ENCODE data around the gene MRPL51.

GRCh38 chr12:6527711-6528110 is 34.6 kb upstream of the MRPL51 start:
- TF ChIP-seq CEBPB (IDR thresholded peaks at IDR 0.05) (no peak), TAF1 (IDR thresholded peaks at IDR 0.05; ENCODE audit: low read depth) (no peak), FOXM1 (IDR thresholded peaks at IDR 0.05; ENCODE audit: borderline replicate concordance, low read depth) (no peak), YY1 (IDR thresholded peaks at IDR 0.05; ENCODE audit: low read depth) (no peak), MAX (IDR thresholded peaks at IDR 0.05) (no peak), CREB1 (IDR thresholded peaks at IDR 0.05; ENCODE audit: low read depth) (no peak), NFIC (IDR thresholded peaks at IDR 0.05) (no peak), TCF12 (IDR thresholded peaks at IDR 0.05; ENCODE audit: low read depth) (no peak), EP300 (IDR thresholded peaks at IDR 0.05; ENCODE audit: borderline replicate concordance) (no peak)
- TF ChIP-seq, protein P1, sequence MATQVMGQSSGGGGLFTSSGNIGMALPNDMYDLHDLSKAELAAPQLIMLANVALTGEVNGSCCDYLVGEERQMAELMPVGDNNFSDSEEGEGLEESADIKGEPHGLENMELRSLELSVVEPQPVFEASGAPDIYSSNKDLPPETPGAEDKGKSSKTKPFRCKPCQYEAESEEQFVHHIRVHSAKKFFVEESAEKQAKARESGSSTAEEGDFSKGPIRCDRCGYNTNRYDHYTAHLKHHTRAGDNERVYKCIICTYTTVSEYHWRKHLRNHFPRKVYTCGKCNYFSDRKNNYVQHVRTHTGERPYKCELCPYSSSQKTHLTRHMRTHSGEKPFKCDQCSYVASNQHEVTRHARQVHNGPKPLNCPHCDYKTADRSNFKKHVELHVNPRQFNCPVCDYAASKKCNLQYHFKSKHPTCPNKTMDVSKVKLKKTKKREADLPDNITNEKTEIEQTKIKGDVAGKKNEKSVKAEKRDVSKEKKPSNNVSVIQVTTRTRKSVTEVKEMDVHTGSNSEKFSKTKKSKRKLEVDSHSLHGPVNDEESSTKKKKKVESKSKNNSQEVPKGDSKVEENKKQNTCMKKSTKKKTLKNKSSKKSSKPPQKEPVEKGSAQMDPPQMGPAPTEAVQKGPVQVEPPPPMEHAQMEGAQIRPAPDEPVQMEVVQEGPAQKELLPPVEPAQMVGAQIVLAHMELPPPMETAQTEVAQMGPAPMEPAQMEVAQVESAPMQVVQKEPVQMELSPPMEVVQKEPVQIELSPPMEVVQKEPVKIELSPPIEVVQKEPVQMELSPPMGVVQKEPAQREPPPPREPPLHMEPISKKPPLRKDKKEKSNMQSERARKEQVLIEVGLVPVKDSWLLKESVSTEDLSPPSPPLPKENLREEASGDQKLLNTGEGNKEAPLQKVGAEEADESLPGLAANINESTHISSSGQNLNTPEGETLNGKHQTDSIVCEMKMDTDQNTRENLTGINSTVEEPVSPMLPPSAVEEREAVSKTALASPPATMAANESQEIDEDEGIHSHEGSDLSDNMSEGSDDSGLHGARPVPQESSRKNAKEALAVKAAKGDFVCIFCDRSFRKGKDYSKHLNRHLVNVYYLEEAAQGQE (IDR thresholded peaks at IDR 0.05; ENCODE audit: low read depth), result no peak

Data from Ishikawa (cell line).